ENCODE data around the gene GUCY2C.
"Not testable (repeated sequence)": the region's sequence is repeated elsewhere in the genome, so short reads cannot be mapped to it uniquely, and the experiment has no call there.

GUCY2C gene
- total RNA-seq: 0 reads per million in 3 donors

DNA sequence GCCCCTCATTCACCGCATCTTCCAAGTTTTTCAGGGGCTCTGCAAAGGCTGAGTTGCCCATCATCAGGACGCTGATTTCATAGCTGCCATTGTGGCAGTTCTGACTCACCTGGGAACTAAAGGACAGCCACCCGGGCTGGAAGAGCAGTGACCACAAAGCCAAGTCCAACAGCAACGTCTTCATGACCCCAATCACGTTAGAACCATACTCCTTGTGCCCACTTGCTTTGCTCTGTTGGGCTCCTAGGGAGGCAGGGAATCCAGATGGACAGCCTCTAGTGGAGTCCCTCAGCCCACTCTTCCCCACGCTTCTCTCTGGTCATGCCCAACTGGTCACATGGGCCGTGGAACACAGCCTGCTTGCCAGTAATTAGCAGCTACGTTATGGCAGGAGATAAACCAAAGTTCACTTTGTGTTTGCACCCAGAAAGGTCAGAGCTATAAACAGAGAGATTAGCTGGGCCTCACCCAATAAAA lies at the start of gene GUCY2C:
TSS of gene GUCY2C (minus strand) at position 335 of the 477 bp plus-strand sequence. CDS start at position 184, 151 bp downstream.
- Histone ChIP-seq H3K9me3 (ENCODE audit: control insufficient read depth, low read length) (no peaks in the 10 kb centered on the region), H3K4me1 (ENCODE audit: control insufficient read depth, insufficient read depth, low read length, poor library complexity, severe bottlenecking) (no peaks in the 10 kb centered on the region), H3K27me3 (replicated peaks; ENCODE audit: control insufficient read depth, insufficient read depth, low read length, poor library complexity, severe bottlenecking) (no peaks in the 10 kb centered on the region), H3K36me3 (ENCODE audit: control insufficient read depth, insufficient read depth, low read length) (no peaks in the 10 kb centered on the region), H3K4me3 (ENCODE audit: insufficient read depth, low read depth, low read length, poor library complexity, severe bottlenecking) (no peak within 1 kb of the TSS), H3K27ac (ENCODE audit: insufficient read depth, low read length, poor library complexity, severe bottlenecking) (no peak within 1 kb of the TSS)
- DNase-seq: no peak

GRCh38 chr12:14743061-14743460 lies 46.7 kb upstream of the GUCY2C start:
- Histone ChIP-seq H3K36me3 (ENCODE audit: control insufficient read depth, insufficient read depth, low read length) (no peaks in the 10 kb centered on the region), H3K9me3 (ENCODE audit: control insufficient read depth, low read length) (no peaks in the 10 kb centered on the region), H3K27ac (ENCODE audit: insufficient read depth, low read length, poor library complexity, severe bottlenecking) (no peak overlapping the region), H3K4me3 (ENCODE audit: insufficient read depth, low read depth, low read length, poor library complexity, severe bottlenecking) (no peak overlapping the region), H3K4me1 (ENCODE audit: control insufficient read depth, insufficient read depth, low read length, poor library complexity, severe bottlenecking) (no peaks in the 10 kb centered on the region), H3K27me3 (replicated peaks; ENCODE audit: control insufficient read depth, insufficient read depth, low read length, poor library complexity, severe bottlenecking) (no peaks in the 10 kb centered on the region)
- no peak for DNase-seq

- H3K9me3 ChIP-seq (ENCODE audit: control insufficient read depth, low read length): no peaks in the 10 kb centered on the region
- no peaks in the 10 kb centered on the region for H3K4me1 ChIP-seq (ENCODE audit: control insufficient read depth, insufficient read depth, low read length, poor library complexity, severe bottlenecking)
- no peak overlapping the region for H3K4me3 ChIP-seq (ENCODE audit: insufficient read depth, low read depth, low read length, poor library complexity, severe bottlenecking)
- DNase-seq: no peak
- no peaks in the 10 kb centered on the region for H3K36me3 ChIP-seq (ENCODE audit: control insufficient read depth, insufficient read depth, low read length)
- H3K27me3 ChIP-seq (replicated peaks; ENCODE audit: control insufficient read depth, insufficient read depth, low read length, poor library complexity, severe bottlenecking): no peaks in the 10 kb centered on the region
- H3K27ac ChIP-seq (ENCODE audit: insufficient read depth, low read length, poor library complexity, severe bottlenecking): no peak overlapping the region
Observed at GRCh38 chr12:14741942-14742341, 45.5 kb upstream of the GUCY2C start.

DNA sequence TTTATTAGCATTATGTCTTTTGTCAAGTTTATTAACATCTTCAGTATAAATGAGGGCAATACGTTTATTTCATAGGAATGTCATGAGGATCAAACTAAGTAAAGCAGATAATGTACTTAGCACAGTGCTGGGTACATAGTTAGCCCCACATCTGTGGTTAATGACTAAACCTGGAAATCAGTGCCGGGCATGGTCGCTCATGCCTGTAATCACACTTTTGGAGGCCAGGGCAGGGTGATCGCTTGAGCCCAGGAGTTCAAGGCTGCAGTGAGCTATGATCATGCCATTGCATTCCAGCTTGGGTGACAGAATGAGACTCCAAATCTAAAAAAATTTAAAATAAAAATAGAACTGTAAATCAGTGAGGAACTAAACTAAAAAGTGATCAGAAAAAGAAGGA lies 44.8 kb upstream of the GUCY2C start:
- Histone ChIP-seq H3K4me3 (ENCODE audit: insufficient read depth, low read depth, low read length, poor library complexity, severe bottlenecking) (no peak overlapping the region), H3K27ac (ENCODE audit: insufficient read depth, low read length, poor library complexity, severe bottlenecking) (no peak overlapping the region), H3K4me1 (ENCODE audit: control insufficient read depth, insufficient read depth, low read length, poor library complexity, severe bottlenecking) (no peaks in the 10 kb centered on the region), H3K27me3 (replicated peaks; ENCODE audit: control insufficient read depth, insufficient read depth, low read length, poor library complexity, severe bottlenecking) (no peaks in the 10 kb centered on the region), H3K36me3 (ENCODE audit: control insufficient read depth, insufficient read depth, low read length) (no peaks in the 10 kb centered on the region), H3K9me3 (ENCODE audit: control insufficient read depth, low read length) (no peaks in the 10 kb centered on the region)
- no peak for DNase-seq

GRCh38 chr12:14736441-14736840 lies 40.0 kb upstream of the GUCY2C start:
- DNase-seq; H3K9me3 ChIP-seq (ENCODE audit: control insufficient read depth, low read length); H3K4me1 ChIP-seq (ENCODE audit: control insufficient read depth, insufficient read depth, low read length, poor library complexity, severe bottlenecking); H3K36me3 ChIP-seq (ENCODE audit: control insufficient read depth, insufficient read depth, low read length); H3K4me3 ChIP-seq (ENCODE audit: insufficient read depth, low read depth, low read length, poor library complexity, severe bottlenecking); H3K27me3 ChIP-seq (replicated peaks; ENCODE audit: control insufficient read depth, insufficient read depth, low read length, poor library complexity, severe bottlenecking); H3K27ac ChIP-seq (ENCODE audit: insufficient read depth, low read length, poor library complexity, severe bottlenecking): not testable (repeated sequence)

DNA sequence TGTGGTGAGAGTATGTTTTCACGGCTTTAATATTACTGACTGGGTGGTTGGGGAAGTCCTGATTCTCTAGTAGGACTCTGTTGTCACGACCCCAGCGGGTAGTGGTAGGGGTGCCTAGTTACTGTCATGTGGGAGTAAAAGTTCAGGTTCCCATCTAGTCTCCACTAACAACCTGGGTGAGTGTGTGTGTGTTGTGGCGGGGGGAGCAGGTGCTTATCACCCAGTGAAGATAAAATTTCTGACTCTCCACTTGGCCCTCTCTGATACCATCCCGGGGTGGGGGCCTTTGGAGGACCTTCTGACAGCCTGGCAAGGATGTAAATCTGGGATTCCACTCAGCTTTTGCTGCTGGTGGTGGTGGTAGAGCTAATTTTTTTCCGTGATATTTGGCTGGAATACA lies 35.4 kb upstream of the GUCY2C start:
- no peak for DNase-seq
- no peaks in the 10 kb centered on the region for H3K27me3 ChIP-seq (replicated peaks; ENCODE audit: control insufficient read depth, insufficient read depth, low read length, poor library complexity, severe bottlenecking)
- no peaks in the 10 kb centered on the region for H3K9me3 ChIP-seq (ENCODE audit: control insufficient read depth, low read length)
- H3K4me1 ChIP-seq (ENCODE audit: control insufficient read depth, insufficient read depth, low read length, poor library complexity, severe bottlenecking): no peaks in the 10 kb centered on the region
- no peak overlapping the region for H3K4me3 ChIP-seq (ENCODE audit: insufficient read depth, low read depth, low read length, poor library complexity, severe bottlenecking)
- no peaks in the 10 kb centered on the region for H3K36me3 ChIP-seq (ENCODE audit: control insufficient read depth, insufficient read depth, low read length)
- no peak overlapping the region for H3K27ac ChIP-seq (ENCODE audit: insufficient read depth, low read length, poor library complexity, severe bottlenecking)

DNA sequence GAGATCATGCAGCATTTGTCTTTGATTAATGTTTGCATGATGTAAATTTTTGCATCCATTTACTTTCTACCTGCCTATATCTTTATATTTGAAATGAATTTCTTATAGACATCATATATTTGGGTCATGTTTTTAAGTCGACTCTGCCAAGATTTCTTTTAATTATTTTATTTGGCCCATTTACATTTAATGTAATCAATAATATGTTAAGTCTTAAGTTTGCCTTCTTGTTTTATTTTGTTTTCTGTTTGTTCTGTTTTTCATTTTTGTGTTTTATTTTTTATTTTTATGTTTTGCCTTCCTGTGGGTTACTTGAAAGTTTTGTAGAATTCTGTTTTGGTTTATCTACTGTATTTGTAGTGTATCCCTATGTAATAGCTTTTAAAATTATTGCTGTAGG lies 33.2 kb upstream of the GUCY2C start:
- no peaks in the 10 kb centered on the region for H3K27me3 ChIP-seq (replicated peaks; ENCODE audit: control insufficient read depth, insufficient read depth, low read length, poor library complexity, severe bottlenecking)
- no peak for DNase-seq
- H3K27ac ChIP-seq (ENCODE audit: insufficient read depth, low read length, poor library complexity, severe bottlenecking): no peak overlapping the region
- no peaks in the 10 kb centered on the region for H3K9me3 ChIP-seq (ENCODE audit: control insufficient read depth, low read length)
- H3K4me3 ChIP-seq (ENCODE audit: insufficient read depth, low read depth, low read length, poor library complexity, severe bottlenecking): no peak overlapping the region
- H3K36me3 ChIP-seq (ENCODE audit: control insufficient read depth, insufficient read depth, low read length): no peaks in the 10 kb centered on the region
- no peaks in the 10 kb centered on the region for H3K4me1 ChIP-seq (ENCODE audit: control insufficient read depth, insufficient read depth, low read length, poor library complexity, severe bottlenecking)

- H3K9me3 ChIP-seq (ENCODE audit: control insufficient read depth, low read length): no peaks in the 10 kb centered on the region
- DNase-seq: peak; percentile 24 to 49 (median 25)
- no peaks in the 10 kb centered on the region for H3K27me3 ChIP-seq (replicated peaks; ENCODE audit: control insufficient read depth, insufficient read depth, low read length, poor library complexity, severe bottlenecking)
- H3K4me1 ChIP-seq (ENCODE audit: control insufficient read depth, insufficient read depth, low read length, poor library complexity, severe bottlenecking): no peaks in the 10 kb centered on the region
- no peak overlapping the region for H3K4me3 ChIP-seq (ENCODE audit: insufficient read depth, low read depth, low read length, poor library complexity, severe bottlenecking)
- H3K27ac ChIP-seq (ENCODE audit: insufficient read depth, low read length, poor library complexity, severe bottlenecking): no peak overlapping the region
- H3K36me3 ChIP-seq (ENCODE audit: control insufficient read depth, insufficient read depth, low read length): no peaks in the 10 kb centered on the region
Observed at GRCh38 chr12:14723763-14724162, 27.4 kb upstream of the GUCY2C start.

DNA sequence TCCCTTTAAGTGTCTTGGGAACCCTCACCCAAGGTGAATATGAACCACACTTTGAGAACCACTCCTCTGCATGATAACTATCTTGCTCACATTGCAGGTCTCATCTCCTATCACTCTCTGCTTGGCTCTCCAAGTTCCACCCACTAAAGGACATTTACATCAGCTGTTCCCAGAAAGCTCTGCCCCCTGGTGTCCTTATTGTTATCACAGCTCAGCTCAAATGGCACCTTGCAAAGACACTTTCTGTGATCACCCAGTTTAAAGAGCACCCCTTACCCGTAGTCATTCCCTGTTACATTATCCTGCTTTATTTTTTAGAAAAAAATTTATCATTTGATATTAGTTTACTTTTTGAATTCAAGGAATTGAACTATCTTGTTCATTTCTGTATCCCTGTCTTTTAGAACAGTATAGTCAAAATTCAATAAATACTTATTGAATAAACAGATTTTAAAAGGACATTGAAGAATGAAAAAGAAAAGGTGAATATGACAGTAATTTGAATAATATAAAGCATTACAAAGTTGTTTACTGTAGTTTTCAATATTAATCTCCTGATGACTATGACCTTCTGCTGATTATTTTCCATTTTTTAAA lies 20.5 kb upstream of the GUCY2C start:
- no peaks in the 10 kb centered on the region for H3K4me1 ChIP-seq (ENCODE audit: control insufficient read depth, insufficient read depth, low read length, poor library complexity, severe bottlenecking)
- no peaks in the 10 kb centered on the region for H3K36me3 ChIP-seq (ENCODE audit: control insufficient read depth, insufficient read depth, low read length)
- no peaks in the 10 kb centered on the region for H3K27me3 ChIP-seq (replicated peaks; ENCODE audit: control insufficient read depth, insufficient read depth, low read length, poor library complexity, severe bottlenecking)
- H3K27ac ChIP-seq (ENCODE audit: insufficient read depth, low read length, poor library complexity, severe bottlenecking): no peak overlapping the region
- no peak overlapping the region for H3K4me3 ChIP-seq (ENCODE audit: insufficient read depth, low read depth, low read length, poor library complexity, severe bottlenecking)
- peak; percentile 2 to 27 (median 10) for DNase-seq
- H3K9me3 ChIP-seq (ENCODE audit: control insufficient read depth, low read length): no peaks in the 10 kb centered on the region

DNA sequence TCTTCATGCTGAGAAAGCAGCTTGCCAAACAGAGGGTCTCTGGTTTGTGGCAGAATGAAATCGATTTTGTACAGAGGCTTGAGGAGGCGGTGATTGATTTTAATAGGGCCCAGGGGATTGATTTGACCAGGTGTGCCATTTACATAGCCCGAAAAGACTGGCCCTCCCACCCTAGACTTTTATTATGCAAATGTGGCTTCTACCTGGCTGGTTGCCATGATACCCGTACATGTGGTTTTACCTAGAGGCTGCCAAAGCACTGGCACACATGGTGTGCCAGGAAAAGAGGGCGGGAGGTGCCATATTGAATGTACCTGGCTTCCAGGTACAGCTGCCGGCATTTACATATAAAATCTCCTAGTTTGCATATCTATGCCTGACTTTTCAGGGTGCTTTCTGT lies 18.0 kb upstream of the GUCY2C start:
- Histone ChIP-seq H3K27me3 (replicated peaks; ENCODE audit: control insufficient read depth, insufficient read depth, low read length, poor library complexity, severe bottlenecking) (no peaks in the 10 kb centered on the region), H3K36me3 (ENCODE audit: control insufficient read depth, insufficient read depth, low read length) (no peaks in the 10 kb centered on the region)

More for the DNA sequence above, 18.0 kb upstream of the GUCY2C start:
- H3K4me1 ChIP-seq (ENCODE audit: control insufficient read depth, insufficient read depth, low read length, poor library complexity, severe bottlenecking): no peaks in the 10 kb centered on the region
- no peak for DNase-seq
- no peak overlapping the region for H3K4me3 ChIP-seq (ENCODE audit: insufficient read depth, low read depth, low read length, poor library complexity, severe bottlenecking)
- H3K9me3 ChIP-seq (ENCODE audit: control insufficient read depth, low read length): no peaks in the 10 kb centered on the region
- no peak overlapping the region for H3K27ac ChIP-seq (ENCODE audit: insufficient read depth, low read length, poor library complexity, severe bottlenecking)

Measured in effector memory CD4-positive, alpha-beta T cell (primary cell).